AG04449 (cell line): ENCODE results near the gene SERPIND1.

Source experiments
- CTCF ChIA-PET: fragments of 350-600 bp; formaldehyde crosslinking; extraction: SDS; loops from one replicate; lab custom pipeline; 2021; ENCODE audit warnings: antibody characterized with exemption; lab: Yijun Ruan, JAX
- POLR2A ChIA-PET: fragments of 400-600, 350-600 bp; formaldehyde crosslinking; extraction: SDS; loops from one replicate; lab custom pipeline; 2020; ENCODE audit warnings: antibody characterized with exemption, inconsistent platforms; lab: Yijun Ruan, JAX
- DNase-seq: peaks from one replicate; pipeline ENCODE4 v3.0.0-alpha.2; 2010; ENCODE audit warnings: low read depth, low spot score
- H3K4me3 ChIP-seq: 2 replicates; pipeline ENCODE4 v1.5.1; 2011; ENCODE audit warnings: low read depth, mild to moderate bottlenecking, control low read depth, low read length
- TF ChIP-seq, protein P1 (sequence below): IDR thresholded peaks from one replicate; pipeline ENCODE4 v1.5.1; 2011; ENCODE audit warnings: mild to moderate bottlenecking, moderate library complexity, low read length, control low read depth, inconsistent platforms; ENCODE audit not compliant: insufficient read depth; ENCODE audit errors: missing control alignments

SERPIND1 gene

DNA sequence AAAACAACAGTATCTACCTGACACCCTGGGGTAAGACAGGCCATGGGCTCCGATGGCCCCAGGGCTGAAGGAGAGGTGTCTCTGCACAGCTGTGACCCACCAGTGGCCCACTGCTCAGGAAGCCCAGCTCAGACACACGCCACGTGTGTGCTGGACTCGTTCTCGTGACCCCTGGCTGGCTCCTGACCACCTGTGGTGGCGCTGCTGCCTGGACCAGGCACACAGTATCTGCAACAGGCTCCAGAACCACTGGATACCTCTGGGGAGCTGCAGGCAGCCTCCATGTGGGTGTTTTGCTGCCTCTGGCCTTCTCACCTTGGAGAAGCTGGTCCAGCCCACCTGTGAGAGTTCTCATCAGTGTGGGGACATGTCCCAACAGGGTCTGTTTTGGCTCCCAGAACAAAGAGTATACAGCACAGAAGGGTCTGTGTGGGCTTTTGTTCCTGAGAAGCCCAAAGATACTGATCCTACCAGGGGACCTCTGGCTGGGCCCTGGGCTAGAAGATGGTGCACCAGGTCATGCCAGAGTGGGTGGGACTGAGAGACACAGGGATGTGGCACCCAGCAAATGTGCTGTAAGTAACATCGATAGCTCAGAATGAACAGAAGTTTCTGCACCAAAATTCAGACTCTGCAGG lies 21.7 kb upstream of the SERPIND1 start:
- no peak for DNase-seq
- ChIA-PET POLR2A (no interaction called here), CTCF (interaction anchor here (1.7 kb wide), 1 partner anchor 32 kb away, joined by 9 read pairs; no protein-coding TSS in a partner anchor)
- TF ChIP-seq, protein P1, sequence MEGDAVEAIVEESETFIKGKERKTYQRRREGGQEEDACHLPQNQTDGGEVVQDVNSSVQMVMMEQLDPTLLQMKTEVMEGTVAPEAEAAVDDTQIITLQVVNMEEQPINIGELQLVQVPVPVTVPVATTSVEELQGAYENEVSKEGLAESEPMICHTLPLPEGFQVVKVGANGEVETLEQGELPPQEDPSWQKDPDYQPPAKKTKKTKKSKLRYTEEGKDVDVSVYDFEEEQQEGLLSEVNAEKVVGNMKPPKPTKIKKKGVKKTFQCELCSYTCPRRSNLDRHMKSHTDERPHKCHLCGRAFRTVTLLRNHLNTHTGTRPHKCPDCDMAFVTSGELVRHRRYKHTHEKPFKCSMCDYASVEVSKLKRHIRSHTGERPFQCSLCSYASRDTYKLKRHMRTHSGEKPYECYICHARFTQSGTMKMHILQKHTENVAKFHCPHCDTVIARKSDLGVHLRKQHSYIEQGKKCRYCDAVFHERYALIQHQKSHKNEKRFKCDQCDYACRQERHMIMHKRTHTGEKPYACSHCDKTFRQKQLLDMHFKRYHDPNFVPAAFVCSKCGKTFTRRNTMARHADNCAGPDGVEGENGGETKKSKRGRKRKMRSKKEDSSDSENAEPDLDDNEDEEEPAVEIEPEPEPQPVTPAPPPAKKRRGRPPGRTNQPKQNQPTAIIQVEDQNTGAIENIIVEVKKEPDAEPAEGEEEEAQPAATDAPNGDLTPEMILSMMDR = no peak
- no peak overlapping the region for H3K4me3 ChIP-seq

DNA sequence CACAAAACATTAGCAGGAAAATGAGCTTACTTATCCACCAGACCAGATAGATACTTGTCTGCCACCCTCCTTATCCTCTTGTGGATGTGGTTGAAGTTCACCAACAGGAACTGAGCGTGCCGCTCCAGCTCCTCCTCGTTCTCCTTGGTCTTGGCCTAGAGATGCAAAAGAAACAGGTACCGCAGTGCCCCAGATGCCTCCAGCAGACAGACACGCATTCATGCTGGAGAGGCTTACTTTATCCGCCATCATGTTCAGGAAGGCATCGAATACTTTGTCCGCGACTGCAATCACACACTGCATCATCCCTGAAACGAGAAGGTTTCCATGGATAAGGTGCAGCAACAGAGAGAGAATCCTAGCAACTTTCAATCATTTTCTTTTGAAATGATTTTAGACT lies 21.0 kb upstream of the SERPIND1 start:
- CTCF ChIA-PET = no interaction called here
- POLR2A ChIA-PET = no interaction called here
- DNase-seq = no peak
- no peak overlapping the region for H3K4me3 ChIP-seq
- TF ChIP-seq, protein P1 = no peak

DNA sequence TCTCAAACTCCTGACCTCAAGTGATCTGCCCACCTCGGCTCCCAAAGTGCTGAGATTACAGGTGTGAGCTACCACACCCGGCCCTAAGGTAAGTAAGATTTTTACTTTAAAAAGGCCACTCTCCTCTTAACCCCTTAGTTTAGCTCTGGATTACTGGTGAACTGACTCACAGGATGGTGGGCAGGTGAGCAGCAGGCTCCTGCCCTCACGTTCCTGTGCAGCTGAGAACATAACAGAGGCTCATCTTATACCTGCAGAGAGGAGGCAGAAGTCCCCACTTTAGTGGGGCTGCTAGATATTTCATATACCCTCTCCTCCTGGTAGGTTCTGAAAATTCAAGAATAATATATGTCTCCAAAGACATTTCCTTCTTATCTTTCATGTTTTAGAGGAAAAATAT lies 17.1 kb upstream of the SERPIND1 start:
- POLR2A ChIA-PET = no interaction called here
- DNase-seq = no peak
- H3K4me3 ChIP-seq = no peak overlapping the region
- CTCF ChIA-PET = interaction anchor here (2.1 to 3.1 kb wide), 2 partner anchors 15 to 27 kb away, joined by 9 to 11 read pairs; no protein-coding TSS in a partner anchor
- TF ChIP-seq, protein P1 = no peak

DNA sequence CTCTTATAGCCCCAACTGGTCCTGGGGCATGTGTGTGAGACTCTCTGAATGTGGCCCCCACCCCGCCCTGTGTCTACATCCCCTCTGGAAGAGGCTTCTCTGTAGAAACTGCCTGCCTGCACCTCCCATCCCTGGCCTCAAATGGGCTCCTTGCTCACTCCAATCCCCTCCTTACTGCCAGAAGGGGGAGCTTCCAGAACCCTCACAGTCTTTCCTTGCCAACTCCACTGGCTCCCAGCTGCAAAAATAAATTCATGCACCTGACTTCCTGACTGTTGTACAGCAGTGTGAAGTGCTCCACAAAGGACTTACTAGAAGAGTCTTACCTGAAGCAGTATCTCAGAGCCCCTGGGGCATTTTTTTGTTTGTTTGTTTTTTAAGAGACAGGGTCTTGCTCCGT lies 15.2 kb upstream of the SERPIND1 start:
- CTCF ChIA-PET = interaction anchor here (1.2 to 3.1 kb wide), 3 partner anchors 15 to 25 kb away, joined by 3 to 11 read pairs (median 9); partner anchors contain the start of gene SERPIND1
- TF ChIP-seq, protein P1 = no peak
- DNase-seq = no peak
- POLR2A ChIA-PET = no interaction called here
- H3K4me3 ChIP-seq = no peak overlapping the region

DNA sequence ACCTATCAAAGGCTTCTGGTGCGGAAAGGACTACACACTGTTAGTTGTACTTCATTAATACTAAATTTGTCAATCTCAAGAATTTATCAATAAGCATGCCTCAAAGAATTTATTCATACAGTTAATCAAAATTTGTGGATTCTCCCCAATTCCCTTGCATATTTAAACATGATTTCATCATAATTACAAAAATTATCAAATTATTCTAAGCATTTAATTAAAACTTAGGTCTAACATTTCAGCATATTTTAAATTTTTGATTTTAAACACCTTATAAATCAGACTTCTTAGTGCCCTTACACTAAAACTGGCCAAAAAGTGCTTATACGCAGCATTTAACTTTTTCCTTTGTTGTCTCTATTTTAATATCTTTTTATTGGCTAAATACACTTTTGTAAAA lies 13.8 kb upstream of the SERPIND1 start:
- ChIA-PET CTCF (interaction anchor here (1.4 to 3.2 kb wide), 2 partner anchors 10 to 23 kb away, joined by 5 to 13 read pairs; no protein-coding TSS in a partner anchor), POLR2A (no interaction called here)
- DNase-seq = no peak
- TF ChIP-seq, protein P1 = no peak
- H3K4me3 ChIP-seq = no peak overlapping the region

DNA sequence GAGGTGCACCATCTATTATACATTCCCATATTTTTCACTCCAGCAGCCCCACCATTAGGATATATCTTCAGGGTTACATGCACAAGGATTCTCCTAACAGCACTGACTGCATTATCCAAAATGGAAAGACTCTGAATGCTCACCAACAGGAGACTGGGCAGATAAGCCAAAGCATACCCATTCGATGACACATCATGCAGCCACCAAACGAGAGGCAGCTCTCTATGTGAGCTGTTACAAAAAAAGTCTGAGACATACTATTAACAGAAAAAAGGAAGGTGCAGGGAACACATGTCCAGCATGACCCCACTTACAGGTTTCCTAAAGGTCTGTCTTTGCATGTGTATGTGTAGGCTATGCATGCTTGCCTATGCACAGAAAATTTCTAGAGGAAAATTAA lies 12.4 kb upstream of the SERPIND1 start:
- ChIA-PET CTCF (interaction anchor here (0.7 to 3.2 kb wide), 6 partner anchors 9 to 22 kb away, joined by 3 to 13 read pairs (median 4); no protein-coding TSS in a partner anchor), POLR2A (no interaction called here)
- DNase-seq = no peak
- no peak overlapping the region for H3K4me3 ChIP-seq
- TF ChIP-seq, protein P1 = no peak
